ENCODE data around the gene PRSS35.

DNA sequence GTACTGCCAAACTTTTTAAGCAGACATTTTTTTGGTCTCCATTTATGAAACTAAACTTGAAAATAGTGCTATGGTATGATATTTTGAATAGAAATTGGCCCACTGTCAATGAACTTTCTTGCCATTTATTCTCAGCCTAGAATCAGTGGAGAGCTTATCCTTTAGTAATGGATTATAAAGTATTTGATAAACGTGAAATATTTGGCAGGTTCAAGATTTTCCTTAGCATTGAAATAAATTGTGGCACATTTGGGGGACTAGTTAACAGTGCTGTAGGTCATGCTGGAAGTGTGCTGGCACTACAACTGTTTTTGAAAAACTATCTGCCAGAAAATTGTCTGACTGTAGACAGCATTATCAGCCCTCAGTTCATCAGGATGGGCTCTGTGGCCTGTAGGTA, 2.1 kb downstream of the PRSS35 start:
- TF ChIP-seq POLR2A (IDR thresholded peaks at IDR 0.05; ENCODE audit: low read length) (no peak), GATA1 (IDR thresholded peaks at IDR 0.05; ENCODE audit: low read depth, low read length) (no peak)

All from erythroblast (primary cell).